DND-41 (cell line): ENCODE measurements around the gene GTF3C2.

ENCODE experiments used
- ATAC-seq: fragments of 200-7000 bp; cut with Tn5 transposase; 3 replicates; pipeline ENCODE4 v1.9.1; 2021; ENCODE audit warnings: low read depth; ENCODE audit not compliant: insufficient read depth
- DNase-seq: peaks from one replicate; pipeline ENCODE4 v3.0.0-alpha.2; 2020
- H2AFZ ChIP-seq: 2 replicates; pipeline ENCODE4 v1.6.0; 2012; ENCODE audit warnings: low read depth, low read length
- H3K27ac ChIP-seq: 2 replicates; pipeline ENCODE4 v1.5.1; 2012; ENCODE audit warnings: low read length, inconsistent platforms
- H3K27me3 ChIP-seq: fragments of 200-600 bp; sonication (generic); 2 replicates; pipeline ENCODE4 v1.6.0; 2012; ENCODE audit warnings: low read length, mild to moderate bottlenecking, inconsistent platforms; ENCODE audit not compliant: insufficient read depth, poor library complexity
- H3K36me3 ChIP-seq: 2 replicates; pipeline ENCODE4 v1.5.1; 2012; ENCODE audit warnings: low read length, inconsistent platforms; ENCODE audit not compliant: insufficient read depth
- H3K4me1 ChIP-seq: 2 replicates; pipeline ENCODE4 v1.5.1; 2012; ENCODE audit warnings: mild to moderate bottlenecking, low read length; ENCODE audit not compliant: insufficient read depth
- H3K4me2 ChIP-seq: 2 replicates; pipeline ENCODE4 v1.6.0; 2012; ENCODE audit warnings: mild to moderate bottlenecking, moderate library complexity, low read length, inconsistent platforms; ENCODE audit not compliant: insufficient read depth
- H3K4me3 ChIP-seq, 2 experiments: fragments of 200-600 bp in 1 of 2; shearing (Covaris generic) in 1 of 2; 2 replicates each; pipeline ENCODE4 v1.5.1; 2012 to 2016; ENCODE audit warnings: inconsistent platforms in 2 of 2, low read length in 2 of 2, mild to moderate bottlenecking in 2 of 2, low read depth in 1 of 2, moderate library complexity in 1 of 2
- H3K79me2 ChIP-seq: 2 replicates; pipeline ENCODE4 v1.6.0; 2012; ENCODE audit warnings: low read length, inconsistent platforms; ENCODE audit not compliant: insufficient read depth
- H3K9ac ChIP-seq: 2 replicates; pipeline ENCODE4 v1.6.0; 2012; ENCODE audit warnings: low read depth, mild to moderate bottlenecking, inconsistent platforms, low read length, moderate library complexity
- H3K9me3 ChIP-seq: 2 replicates; pipeline ENCODE4 v1.5.1; 2012; ENCODE audit warnings: low read length, moderate library complexity, mild to moderate bottlenecking, inconsistent platforms; ENCODE audit not compliant: insufficient read depth, severe bottlenecking
- H4K20me1 ChIP-seq: 2 replicates; pipeline ENCODE4 v1.6.0; 2012; ENCODE audit warnings: low read length; ENCODE audit not compliant: insufficient read depth
- CTCF ChIP-seq: IDR thresholded peaks from 2 replicates; pipeline ENCODE4 v1.5.1; 2012; ENCODE audit warnings: borderline replicate concordance, low read length, moderate library complexity, mild to moderate bottlenecking; ENCODE audit not compliant: poor library complexity, severe bottlenecking; ENCODE audit errors: extremely low read depth
- EZH2 ChIP-seq: IDR thresholded peaks from 3 replicates; pipeline ENCODE4 v1.6.1; 2012; ENCODE audit warnings: borderline replicate concordance, low read depth, mild to moderate bottlenecking, moderate library complexity, low read length, inconsistent platforms; ENCODE audit not compliant: severe bottlenecking

GTF3C2 gene

DNA sequence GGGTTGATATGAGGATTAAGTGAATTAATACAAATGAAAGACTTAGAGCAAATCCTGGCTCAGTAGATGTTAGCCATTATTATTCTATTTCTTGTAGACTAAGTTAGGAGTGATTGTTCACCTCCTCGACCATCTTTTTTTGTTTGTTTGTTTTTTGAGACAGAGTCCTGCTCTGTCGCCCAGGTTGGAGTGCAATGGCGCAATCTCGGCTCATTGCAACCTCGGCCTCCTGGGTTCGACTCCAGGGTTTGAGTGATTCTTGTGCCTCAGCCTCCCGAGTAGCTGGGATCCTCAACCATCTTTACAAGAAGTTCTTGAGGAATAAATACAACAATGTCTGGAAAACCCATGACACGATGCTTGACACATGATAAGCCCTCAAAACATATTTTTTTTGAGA, 61.6 kb downstream of the GTF3C2 start:
- Histone ChIP-seq H3K4me3 (no peak overlapping the region), H3K4me1 (no peaks in the 10 kb centered on the region), H3K36me3 (no peaks in the 10 kb centered on the region), H3K27ac (no peak overlapping the region), H3K27me3 (peaks cover 15% of the 10 kb centered on the region), H3K79me2 (no peaks in the 10 kb centered on the region), H3K9me3 (no peaks in the 10 kb centered on the region), H2AFZ (no peak overlapping the region), H3K4me2 (no peak overlapping the region), H4K20me1 (no peaks in the 10 kb centered on the region), H3K9ac (no peak overlapping the region)
- TF ChIP-seq EZH2, result no peak
- TF ChIP-seq CTCF, result no peak
- ATAC-seq (no peak), DNase-seq (no peak)

DNA sequence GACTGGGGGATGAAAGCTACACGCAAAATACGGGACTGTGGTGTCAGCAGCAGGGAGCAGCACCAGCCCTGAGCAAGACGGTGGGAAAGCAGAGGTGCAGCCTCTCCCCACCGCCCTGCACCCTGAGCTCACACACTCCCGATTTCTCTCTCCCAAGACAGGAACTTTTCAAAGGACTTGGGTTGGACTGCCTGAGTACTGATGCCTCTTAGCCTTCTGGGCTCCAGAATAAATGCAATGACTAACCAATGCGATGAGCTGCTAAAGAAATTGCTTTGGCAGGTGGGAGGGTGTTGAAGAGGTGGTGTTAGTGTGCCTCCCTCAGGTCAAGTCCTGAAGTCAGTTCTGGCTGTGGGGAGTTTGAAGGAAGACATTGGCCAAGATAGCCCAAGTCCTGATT, 64.7 kb downstream of the GTF3C2 start:
- no peaks in the 10 kb centered on the region for H3K36me3 ChIP-seq
- TF ChIP-seq EZH2, result no peak
- TF ChIP-seq CTCF, result no peak
- ATAC-seq (no peak), DNase-seq (no peak)
- H3K4me2 ChIP-seq, result no peak overlapping the region
- no peak overlapping the region for H3K4me3 ChIP-seq
- H2AFZ ChIP-seq, result no peak overlapping the region
- H3K79me2 ChIP-seq, result no peaks in the 10 kb centered on the region
- H4K20me1 ChIP-seq, result no peaks in the 10 kb centered on the region
- peaks cover 27% of the 10 kb centered on the region for H3K27me3 ChIP-seq
- H3K4me1 ChIP-seq, result no peaks in the 10 kb centered on the region
- no peaks in the 10 kb centered on the region for H3K9me3 ChIP-seq
- H3K9ac ChIP-seq, result no peak overlapping the region
- no peak overlapping the region for H3K27ac ChIP-seq

DNA sequence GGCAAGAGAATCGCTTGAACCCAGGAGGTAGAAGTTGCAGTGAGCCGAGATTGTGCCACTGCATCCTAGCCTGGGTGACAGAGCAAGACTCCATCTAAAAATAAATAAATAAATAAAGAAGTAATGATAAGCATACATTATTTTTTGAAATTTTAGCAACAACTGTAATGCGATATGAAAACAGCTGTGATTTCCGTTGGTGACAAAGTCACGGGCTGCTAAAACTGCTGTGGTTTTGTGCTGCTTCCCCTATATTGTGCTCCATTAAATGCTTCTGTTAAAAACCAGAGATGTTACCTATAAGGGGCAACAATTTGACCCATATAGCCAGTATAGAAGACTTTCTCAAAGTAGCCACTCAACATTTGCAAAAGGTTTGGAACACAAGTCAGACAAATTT, 66.0 kb downstream of the GTF3C2 start:
- H3K4me2 ChIP-seq, result no peak overlapping the region
- no peak for ATAC-seq
- no peak overlapping the region for H3K4me3 ChIP-seq
- H4K20me1 ChIP-seq, result no peaks in the 10 kb centered on the region
- H3K9ac ChIP-seq, result no peak overlapping the region
- no peaks in the 10 kb centered on the region for H3K9me3 ChIP-seq
- no peaks in the 10 kb centered on the region for H3K4me1 ChIP-seq
- DNase-seq, result no peak
- no peak for TF ChIP-seq EZH2
- TF ChIP-seq CTCF, result no peak
- no peak overlapping the region for H3K27ac ChIP-seq
- H2AFZ ChIP-seq, result no peak overlapping the region
- no peaks in the 10 kb centered on the region for H3K79me2 ChIP-seq
- H3K36me3 ChIP-seq, result no peaks in the 10 kb centered on the region
- H3K27me3 ChIP-seq, result peaks cover 38% of the 10 kb centered on the region

DNA sequence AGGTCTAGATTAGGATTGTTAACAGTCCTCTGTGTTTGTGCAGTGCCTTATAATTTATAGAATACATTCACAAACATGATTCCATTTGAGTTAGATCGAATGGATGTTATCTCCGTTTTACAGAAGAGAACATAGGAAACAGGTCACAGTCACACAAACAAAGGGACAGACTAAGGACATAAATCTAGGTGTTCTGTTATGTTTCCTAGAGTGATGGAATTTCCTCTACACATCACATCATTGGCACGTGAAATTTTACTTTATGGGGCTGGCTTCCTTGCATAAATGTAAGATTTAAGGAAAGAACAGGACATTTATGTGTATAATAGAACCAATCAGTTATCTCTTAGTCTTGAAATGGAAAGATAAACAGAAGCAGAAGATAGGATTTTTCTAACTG, 68.0 kb downstream of the GTF3C2 start:
- Histone ChIP-seq H3K4me2 (no peak overlapping the region), H3K4me3 (no peak overlapping the region), H3K9me3 (no peaks in the 10 kb centered on the region), H3K9ac (no peak overlapping the region), H3K4me1 (no peaks in the 10 kb centered on the region), H3K79me2 (no peaks in the 10 kb centered on the region), H2AFZ (no peak overlapping the region), H3K27me3 (peaks cover 52% of the 10 kb centered on the region), H4K20me1 (no peaks in the 10 kb centered on the region), H3K36me3 (no peaks in the 10 kb centered on the region), H3K27ac (no peak overlapping the region)
- TF ChIP-seq EZH2, result no peak
- no peak for TF ChIP-seq CTCF
- ATAC-seq (no peak), DNase-seq (no peak)
